Measurements from ENCODE around the gene ELOVL5. TPM values are rescaled to one million over a fixed set of nuclear protein-coding genes. Genes with fewer than 3 reads are reported as not detected.
A peak's percentile ranks its signal among the peaks of the same experiment; 100 is the strongest.

The ELOVL5 gene
- total RNA-seq, 1 donor from 2014 or later, result 19.0 TPM

DNA sequence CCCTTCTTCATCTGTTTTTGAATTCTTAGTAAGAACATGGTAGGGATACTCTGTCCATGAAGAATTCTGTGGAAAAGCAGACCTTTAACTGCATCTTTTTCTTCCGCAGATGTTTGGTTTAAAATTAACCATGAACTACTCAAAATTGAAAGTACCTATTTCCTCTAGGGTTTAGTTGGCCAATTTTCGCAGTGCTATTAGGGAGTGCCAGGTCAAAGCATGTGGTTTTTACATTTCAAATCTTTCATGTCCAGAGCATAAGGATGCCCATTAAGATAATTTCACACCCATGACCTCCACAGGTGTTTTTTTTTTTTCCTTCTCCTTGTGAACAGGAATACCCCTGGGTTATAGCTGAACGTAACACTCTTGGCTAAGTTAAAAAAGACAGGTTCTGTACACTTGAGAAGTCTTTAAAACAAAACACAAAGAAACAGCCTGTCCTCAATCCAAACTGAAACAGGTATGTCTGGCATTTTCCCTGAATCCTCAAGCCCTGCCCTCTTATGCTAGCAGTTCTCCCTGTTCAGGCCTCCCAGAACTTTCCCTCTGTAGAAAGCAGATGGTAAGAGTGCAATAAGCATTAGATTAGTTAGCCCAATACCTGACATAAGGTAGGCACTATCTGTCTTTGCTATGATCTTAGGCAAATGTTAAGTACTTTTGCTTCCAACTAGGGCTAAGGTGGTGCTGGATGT lies 67.1 kb downstream of the ELOVL5 start:
- intact Hi-C loops (cut with micrococcal nuclease), result no loop called here
- no peak for DNase-seq
- Histone ChIP-seq H3K27ac (replicated peaks) (peak overlapping the region; percentile 36), H3K36me3 (peaks cover 21% of the 10 kb centered on the region), H3K27me3 (ENCODE audit: low read depth) (no peaks in the 10 kb centered on the region), H3K4me3 (no peak overlapping the region), H3K9me3 (replicated peaks) (no peaks in the 10 kb centered on the region), H3K4me1 (peaks cover 37% of the 10 kb centered on the region)
- TF ChIP-seq, protein P1, sequence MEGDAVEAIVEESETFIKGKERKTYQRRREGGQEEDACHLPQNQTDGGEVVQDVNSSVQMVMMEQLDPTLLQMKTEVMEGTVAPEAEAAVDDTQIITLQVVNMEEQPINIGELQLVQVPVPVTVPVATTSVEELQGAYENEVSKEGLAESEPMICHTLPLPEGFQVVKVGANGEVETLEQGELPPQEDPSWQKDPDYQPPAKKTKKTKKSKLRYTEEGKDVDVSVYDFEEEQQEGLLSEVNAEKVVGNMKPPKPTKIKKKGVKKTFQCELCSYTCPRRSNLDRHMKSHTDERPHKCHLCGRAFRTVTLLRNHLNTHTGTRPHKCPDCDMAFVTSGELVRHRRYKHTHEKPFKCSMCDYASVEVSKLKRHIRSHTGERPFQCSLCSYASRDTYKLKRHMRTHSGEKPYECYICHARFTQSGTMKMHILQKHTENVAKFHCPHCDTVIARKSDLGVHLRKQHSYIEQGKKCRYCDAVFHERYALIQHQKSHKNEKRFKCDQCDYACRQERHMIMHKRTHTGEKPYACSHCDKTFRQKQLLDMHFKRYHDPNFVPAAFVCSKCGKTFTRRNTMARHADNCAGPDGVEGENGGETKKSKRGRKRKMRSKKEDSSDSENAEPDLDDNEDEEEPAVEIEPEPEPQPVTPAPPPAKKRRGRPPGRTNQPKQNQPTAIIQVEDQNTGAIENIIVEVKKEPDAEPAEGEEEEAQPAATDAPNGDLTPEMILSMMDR (IDR thresholded peaks at IDR 0.05; ENCODE audit: borderline replicate concordance), result no peak

DNA sequence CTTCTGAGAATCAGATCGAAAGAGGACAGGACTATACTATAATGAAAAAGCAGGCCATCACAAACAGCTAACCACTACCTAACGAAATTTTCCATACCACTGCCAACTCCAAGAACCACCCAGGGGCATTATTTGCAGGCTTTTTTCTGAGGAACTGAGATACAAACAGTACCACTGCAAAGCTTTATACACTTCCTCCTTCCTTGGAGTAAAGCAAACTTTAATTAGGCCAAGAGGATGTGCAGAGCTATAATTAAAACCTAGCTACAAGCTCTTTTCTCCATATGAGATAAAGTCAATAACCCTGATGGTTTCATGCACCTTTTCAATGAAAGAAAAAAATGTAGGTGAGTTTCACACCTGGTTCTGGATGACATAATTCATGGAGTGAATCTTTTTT lies 68.5 kb downstream of the ELOVL5 start:
- Histone ChIP-seq H3K36me3 (peaks cover 29% of the 10 kb centered on the region), H3K4me1 (peaks cover 45% of the 10 kb centered on the region), H3K27ac (replicated peaks) (no peak overlapping the region), H3K27me3 (ENCODE audit: low read depth) (no peaks in the 10 kb centered on the region), H3K4me3 (no peak overlapping the region), H3K9me3 (replicated peaks) (no peaks in the 10 kb centered on the region)
- TF ChIP-seq, protein P1 (IDR thresholded peaks at IDR 0.05; ENCODE audit: borderline replicate concordance), result no peak
- no peak for DNase-seq
- intact Hi-C loops (cut with micrococcal nuclease), result no loop called here

DNA sequence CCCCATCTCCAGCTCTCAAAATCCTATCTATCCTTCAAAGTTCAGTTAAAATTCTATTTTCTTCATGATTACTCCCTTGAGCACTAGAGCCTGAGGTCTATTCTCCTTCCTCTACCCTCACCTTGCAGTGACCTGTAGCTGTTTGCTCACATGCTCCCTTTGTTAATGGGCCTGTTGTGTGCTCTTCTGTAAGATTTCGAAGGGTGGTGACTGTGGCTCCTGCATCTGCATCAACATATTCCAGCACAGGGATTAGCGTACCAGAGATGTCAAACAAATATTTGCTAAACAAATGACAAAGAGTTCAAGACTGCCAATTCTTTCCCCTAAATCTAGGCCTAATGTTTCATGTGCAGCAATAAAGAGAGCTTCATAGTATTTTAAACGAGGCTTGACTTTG lies 69.5 kb downstream of the ELOVL5 start:
- DNase-seq, result no peak
- Histone ChIP-seq H3K27me3 (ENCODE audit: low read depth) (no peaks in the 10 kb centered on the region), H3K36me3 (peaks cover 38% of the 10 kb centered on the region), H3K4me1 (peaks cover 45% of the 10 kb centered on the region), H3K9me3 (replicated peaks) (no peaks in the 10 kb centered on the region), H3K4me3 (no peak overlapping the region), H3K27ac (replicated peaks) (no peak overlapping the region)
- intact Hi-C loops (cut with micrococcal nuclease), result no loop called here
- TF ChIP-seq, protein P1 (IDR thresholded peaks at IDR 0.05; ENCODE audit: borderline replicate concordance), result no peak

- Histone ChIP-seq H3K4me1 (peaks cover 8% of the 10 kb centered on the region), H3K4me3 (no peak overlapping the region), H3K36me3 (peaks cover 90% of the 10 kb centered on the region), H3K27ac (replicated peaks) (no peak overlapping the region), H3K27me3 (ENCODE audit: low read depth) (no peaks in the 10 kb centered on the region), H3K9me3 (replicated peaks) (no peaks in the 10 kb centered on the region)
- DNase-seq, result no peak
- TF ChIP-seq, protein P1 (IDR thresholded peaks at IDR 0.05; ENCODE audit: borderline replicate concordance), result no peak
- intact Hi-C loops (cut with micrococcal nuclease), result no loop called here
Measured at GRCh38 chr6:53273370-53273769, 75.4 kb downstream of the ELOVL5 start.

DNA sequence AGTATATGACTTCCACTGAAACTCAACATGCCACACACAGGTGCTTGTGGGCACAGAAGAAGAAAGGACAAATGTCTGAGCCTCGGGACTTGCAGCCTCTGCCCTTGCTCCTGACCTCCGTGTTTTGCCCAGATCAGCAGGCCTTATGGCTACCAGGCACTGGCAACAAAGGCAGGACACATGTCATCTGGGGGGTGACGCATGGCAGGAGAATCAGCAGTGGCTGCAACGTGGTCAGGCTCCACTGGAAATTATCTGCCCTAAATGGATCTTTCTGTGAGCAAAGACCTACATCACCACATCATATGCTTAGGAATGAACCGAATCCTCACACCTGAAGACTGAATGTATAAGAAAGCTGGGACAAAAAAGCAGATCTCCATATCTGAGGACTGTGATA lies 78.9 kb downstream of the ELOVL5 start:
- peaks cover 13% of the 10 kb centered on the region for H3K4me1 ChIP-seq
- no peak overlapping the region for H3K4me3 ChIP-seq
- H3K27me3 ChIP-seq (ENCODE audit: low read depth), result no peaks in the 10 kb centered on the region
- H3K9me3 ChIP-seq (replicated peaks), result no peaks in the 10 kb centered on the region
- no peak for DNase-seq
- intact Hi-C loops (cut with micrococcal nuclease), result no loop called here
- TF ChIP-seq, protein P1 (IDR thresholded peaks at IDR 0.05; ENCODE audit: borderline replicate concordance), result no peak
- no peak overlapping the region for H3K27ac ChIP-seq (replicated peaks)
- H3K36me3 ChIP-seq, result peaks cover 85% of the 10 kb centered on the region
